PC-9 (cell line): ENCODE measurements around the gene FILIP1. TPM values are rescaled to one million over a fixed set of nuclear protein-coding genes. Genes with fewer than 3 reads are reported as not detected.

Experiments used
- BruUV-seq: library from RNA; stranded (reverse); fragments of 400-500 nt; replicated peaks from 2 replicates; lab custom pipeline; 2021; lab: Mats Ljungman, UMichigan
- CTCF ChIA-PET: fragments of 300-600 bp; sonication (Branson Sonifier 250); formaldehyde crosslinking; loops from one replicate; lab custom pipeline; 2022; ENCODE audit warnings: antibody characterized with exemption; lab: Charles Lee
- POLR2A ChIA-PET: fragments of 300-600 bp; sonication (Branson Sonifier 250); formaldehyde crosslinking; loops from one replicate; lab custom pipeline; 2022; ENCODE audit warnings: antibody characterized with exemption; ENCODE audit not compliant: unreplicated experiment; lab: Charles Lee
- DNase-seq, 2 experiments: peaks; one replicate each; pipeline versions ENCODE4 v3.0.0 to v3.0.0-alpha.2; 2015 to 2022; ENCODE audit warnings: mixed read lengths in 1 of 2
- H2AFZ ChIP-seq: fragments of 200-600 bp; sonication (generic); 2 replicates; pipeline ENCODE4 v1.8.1; 2017; ENCODE audit warnings: antibody characterized with exemption
- H3F3A ChIP-seq: fragments of 200-600 bp; sonication (generic); 2 replicates; pipeline ENCODE4 v1.8.1; 2017; ENCODE audit warnings: antibody characterized with exemption, mild to moderate bottlenecking, low read depth; ENCODE audit not compliant: insufficient read depth
- H3K27ac ChIP-seq: fragments of 200-600 bp; sonication (generic); 2 replicates; pipeline ENCODE4 v1.6.1; 2016; ENCODE audit warnings: mixed run types
- H3K27me3 ChIP-seq: fragments of 200-600 bp; sonication (generic); 2 replicates; pipeline ENCODE4 v1.6.1; 2016; ENCODE audit warnings: low read depth, mixed run types; ENCODE audit not compliant: insufficient read depth
- H3K36me3 ChIP-seq: fragments of 200-600 bp; sonication (generic); 2 replicates; pipeline ENCODE4 v1.6.1; 2016; ENCODE audit warnings: low read depth, mixed run types
- H3K4me1 ChIP-seq: fragments of 200-600 bp; sonication (generic); replicated peaks from 2 replicates; pipeline ENCODE4 v1.6.1; 2016; ENCODE audit warnings: mixed run types; ENCODE audit not compliant: insufficient read depth
- H3K4me2 ChIP-seq: fragments of 200-600 bp; sonication (generic); 2 replicates; pipeline ENCODE4 v1.6.1; 2017; ENCODE audit warnings: mixed run types
- H3K4me3 ChIP-seq: fragments of 200-600 bp; sonication (generic); 2 replicates; pipeline ENCODE4 v1.6.1; 2016; ENCODE audit warnings: mixed run types
- H3K79me2 ChIP-seq: fragments of 200-600 bp; sonication (generic); 2 replicates; pipeline ENCODE4 v1.6.1; 2017; ENCODE audit warnings: low read depth, mixed run types
- H3K9me2 ChIP-seq: fragments of 200-600 bp; sonication (generic); 2 replicates; pipeline ENCODE4 v1.8.1; 2017; ENCODE audit warnings: mild to moderate bottlenecking; ENCODE audit not compliant: insufficient read depth
- H3K9me3 ChIP-seq: fragments of 200-600 bp; sonication (generic); 2 replicates; pipeline ENCODE4 v1.8.1; 2016; ENCODE audit warnings: low read depth; ENCODE audit not compliant: insufficient read depth
- H4K20me1 ChIP-seq: fragments of 200-600 bp; sonication (generic); 2 replicates; pipeline ENCODE4 v1.8.1; 2017; ENCODE audit not compliant: insufficient read depth
- CTCF ChIP-seq: fragments of 200-600 bp; sonication (generic); conservative IDR thresholded peaks from 2 replicates; pipeline ENCODE4 v1.6.1; 2017; ENCODE audit warnings: mixed run types, antibody characterized with exemption, mild to moderate bottlenecking, moderate library complexity
- EZH2 ChIP-seq: fragments of 200-600 bp; sonication (generic); IDR thresholded peaks from 2 replicates; pipeline ENCODE4 v1.8.0; 2017; ENCODE audit warnings: antibody characterized with exemption, low read depth
- intact Hi-C: fragments of 100-400 bp; cut with micrococcal nuclease; formaldehyde crosslinking; loops from one replicate; pipeline ENCODE4 v1.10.0; 2022; ENCODE audit not compliant: unreplicated experiment
- total RNA-seq: library from RNA; stranded (reverse); gene quantifications from 2 replicates; pipeline ENCODE4 v1.2.3, GENCODE V29; 2021

Gene FILIP1
- total RNA-seq, 1 experiment from 2014 or later = 0.15 TPM

- Histone ChIP-seq H3K79me2 (no peaks in the 10 kb centered on the region), H3K36me3 (no peaks in the 10 kb centered on the region), H3K27me3 (no peaks in the 10 kb centered on the region), H4K20me1 (no peaks in the 10 kb centered on the region), H3K9me2 (no peaks in the 10 kb centered on the region; the same call in 1 of the 2 replicates), H2AFZ (no peak overlapping the region), H3K27ac (no peak overlapping the region), H3K4me1 (no peaks in the 10 kb centered on the region), H3K4me3 (no peak overlapping the region), H3K9me3 (no peaks in the 10 kb centered on the region), H3F3A (no peaks in the 10 kb centered on the region), H3K4me2 (no peak overlapping the region)
- intact Hi-C loops = no loop called here
- DNase-seq = no peak
- no TSS peak for BruUV-seq
- ChIA-PET POLR2A (no interaction called here), CTCF (no interaction called here)
- TF ChIP-seq CTCF (no peak), EZH2 (no peak)
Measured at GRCh38 chr6:75458895-75459294, 34.7 kb downstream of the FILIP1 start.

DNA sequence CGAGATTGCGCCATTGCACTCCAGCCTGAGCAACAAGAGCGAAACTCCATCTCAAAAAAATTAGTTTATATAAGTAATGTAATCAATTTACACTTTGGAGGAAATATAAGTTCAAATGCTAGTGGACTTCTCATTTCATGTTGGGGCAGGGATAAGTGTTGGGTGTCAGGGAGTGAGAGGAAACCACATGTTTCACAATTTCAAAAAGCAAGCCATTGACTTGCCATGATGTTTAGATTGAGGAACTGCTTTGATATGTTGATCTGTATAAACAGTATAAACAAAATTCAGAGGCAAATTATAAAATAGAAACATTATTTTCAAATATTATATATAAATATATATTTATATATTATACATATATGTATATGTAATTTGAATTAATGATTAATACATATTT lies 42.7 kb downstream of the FILIP1 start:
- H3K79me2 ChIP-seq = no peaks in the 10 kb centered on the region
- CTCF ChIA-PET = no interaction called here
- POLR2A ChIA-PET = no interaction called here
- H3K4me1 ChIP-seq = no peaks in the 10 kb centered on the region
- no peaks in the 10 kb centered on the region for H3K27me3 ChIP-seq
- H3K4me2 ChIP-seq = no peak overlapping the region
- DNase-seq = no peak
- H3F3A ChIP-seq = no peaks in the 10 kb centered on the region
- no peak overlapping the region for H3K27ac ChIP-seq
- no TSS peak for BruUV-seq
- intact Hi-C loops = no loop called here
- no peaks in the 10 kb centered on the region for H3K9me2 ChIP-seq
- no peak for TF ChIP-seq EZH2
- no peak for TF ChIP-seq CTCF
- no peak overlapping the region for H3K4me3 ChIP-seq
- H4K20me1 ChIP-seq = no peaks in the 10 kb centered on the region
- no peaks in the 10 kb centered on the region for H3K9me3 ChIP-seq
- no peak overlapping the region for H2AFZ ChIP-seq
- no peaks in the 10 kb centered on the region for H3K36me3 ChIP-seq

- Histone ChIP-seq H3K36me3 (no peaks in the 10 kb centered on the region), H2AFZ (no peak overlapping the region), H3K4me2 (no peak overlapping the region), H3K27me3 (no peaks in the 10 kb centered on the region), H3K4me1 (no peaks in the 10 kb centered on the region), H3K4me3 (no peak overlapping the region), H3K79me2 (no peaks in the 10 kb centered on the region), H3K9me3 (no peaks in the 10 kb centered on the region), H3K9me2 (no peaks in the 10 kb centered on the region), H4K20me1 (no peaks in the 10 kb centered on the region), H3K27ac (no peak overlapping the region), H3F3A (no peaks in the 10 kb centered on the region)
- BruUV-seq = no TSS peak
- peak; percentile 40 to 54 for DNase-seq
- ChIA-PET POLR2A (no interaction called here), CTCF (no interaction called here)
- intact Hi-C loops = loop anchor here (2.0 to 5.0 kb wide), 2 partner anchors 37 to 75 kb away; no protein-coding TSS in a partner anchor
- TF ChIP-seq EZH2 (no peak), CTCF (no peak)
Measured at GRCh38 chr6:75449630-75450206, 43.9 kb downstream of the FILIP1 start.
